Fibroblast of the aortic adventitia (primary cell): ENCODE measurements around the gene ATF6. TPM values are rescaled to one million over a fixed set of nuclear protein-coding genes. Genes with fewer than 3 reads are reported as not detected.

Experiments
- DNase-seq: peaks from one replicate; pipeline ENCODE4 v3.0.0-alpha.2; 2010; ENCODE audit warnings: low read depth
- H3K4me3 ChIP-seq: 2 replicates; pipeline ENCODE4 v1.5.1; 2011; ENCODE audit warnings: low read depth, mild to moderate bottlenecking, control low read depth, low read length, moderate library complexity
- CTCF ChIP-seq: IDR thresholded peaks from 2 replicates; pipeline ENCODE4 v1.5.1; 2011; ENCODE audit warnings: mild to moderate bottlenecking, low read length, control low read depth, inconsistent platforms; ENCODE audit not compliant: insufficient read depth
- total RNA-seq: library from RNA; depleted of rRNA; stranded (reverse); fragments of >200 nt; gene quantifications from 2 replicates; pipeline ENCODE4 v1.2.3, GENCODE V29; 2012; ENCODE audit warnings: low replicate concordance

The ATF6 gene
- total RNA-seq, 1 donor = 32.8 TPM

- no peak for DNase-seq
- no peak overlapping the region for H3K4me3 ChIP-seq
- no peak for TF ChIP-seq CTCF
Measured at GRCh38 chr1:161844696-161845095, 78.6 kb downstream of the ATF6 start.

- no peak overlapping the region for H3K4me3 ChIP-seq
- peak; percentile 86 for DNase-seq
- no peak for TF ChIP-seq CTCF
Measured at GRCh38 chr1:161848676-161849075, 82.6 kb downstream of the ATF6 start.

GRCh38 chr1:161849518-161849917, 83.4 kb downstream of the ATF6 start:
- H3K4me3 ChIP-seq = no peak overlapping the region
- TF ChIP-seq CTCF = no peak
- peak; percentile 52 for DNase-seq

- TF ChIP-seq CTCF = no peak
- H3K4me3 ChIP-seq = no peak overlapping the region
- DNase-seq = no peak
Measured at GRCh38 chr1:161855260-161855659, 89.1 kb downstream of the ATF6 start.

- no peak overlapping the region for H3K4me3 ChIP-seq
- no peak for TF ChIP-seq CTCF
- DNase-seq = no peak
Measured at GRCh38 chr1:161858271-161858670, 92.2 kb downstream of the ATF6 start.

- no peak for TF ChIP-seq CTCF
- H3K4me3 ChIP-seq = no peak overlapping the region
- DNase-seq = no peak
Measured at GRCh38 chr1:161863549-161863948, 97.4 kb downstream of the ATF6 start.

GRCh38 chr1:161864577-161864976, 98.5 kb downstream of the ATF6 start:
- TF ChIP-seq CTCF = peak; percentile 59
- peak; percentile 72 for DNase-seq
- H3K4me3 ChIP-seq = no peak overlapping the region
